Endothelial cell of umbilical vein (primary cell): ENCODE measurements around the gene KLHDC9. TPM values are rescaled to one million over a fixed set of nuclear protein-coding genes. Genes with fewer than 3 reads are reported as not detected.
A peak's percentile ranks its signal among the peaks of the same experiment; 100 is the strongest.

Source experiments
- BruUV-seq: library from RNA; stranded (reverse); fragments of 400-500 nt; replicated peaks from 2 replicates; lab custom pipeline; 2021; lab: Mats Ljungman, UMichigan
- CTCF ChIA-PET: fragments of 300-600, 350-600 bp; sonication (Branson Sonifier 250); formaldehyde crosslinking; loops from one replicate; lab custom pipeline; 2021; ENCODE audit warnings: antibody characterized with exemption, inconsistent platforms; lab: Charles Lee
- POLR2A ChIA-PET: fragments of 300-600, 350-600 bp; sonication (Branson Sonifier 250); formaldehyde crosslinking; loops from one replicate; lab custom pipeline; 2021; ENCODE audit warnings: antibody characterized with exemption, inconsistent platforms; lab: Charles Lee
- DNase-seq: peaks from one replicate; pipeline ENCODE4 v3.0.0-alpha.2; 2011; ENCODE audit warnings: low read depth, low spot score
- FAIRE-seq: peaks from 2 replicates; lab custom pipeline; 2011; peaks lifted over from hg19 to GRCh38; lab: Jason Lieb, UNC
- H2AFZ ChIP-seq: 2 replicates; pipeline ENCODE4 v1.6.0; 2012; ENCODE audit warnings: low read depth, low read length, control low read depth, inconsistent platforms
- H3K27ac ChIP-seq: 2 replicates; pipeline ENCODE4 v1.5.1; 2011; ENCODE audit warnings: low read depth, mild to moderate bottlenecking, control low read depth, low read length, moderate library complexity; ENCODE audit not compliant: insufficient read depth
- H3K27me3 ChIP-seq, 2 experiments: 2 replicates each; pipeline versions ENCODE4 v1.6.0 to v1.6.1; 2011; ENCODE audit warnings: low read length in 2 of 2, mixed read lengths in 1 of 2; ENCODE audit not compliant: control insufficient read depth in 2 of 2, insufficient read depth in 2 of 2
- H3K36me3 ChIP-seq, 2 experiments: 2 replicates in 1 of 2; 3 replicates in 1 of 2; pipeline ENCODE4 v1.5.1; 2011; ENCODE audit warnings: low read length in 2 of 2, mild to moderate bottlenecking in 1 of 2, moderate library complexity in 1 of 2; ENCODE audit not compliant: control insufficient read depth in 2 of 2, insufficient read depth in 2 of 2; ENCODE audit errors: extremely low read depth in 1 of 2
- H3K4me1 ChIP-seq: 3 replicates; pipeline ENCODE4 v1.5.1; 2011; ENCODE audit warnings: mild to moderate bottlenecking, low read length; ENCODE audit not compliant: control insufficient read depth, insufficient read depth; ENCODE audit errors: extremely low read depth
- H3K4me2 ChIP-seq: 2 replicates; pipeline ENCODE4 v1.6.1; 2011; ENCODE audit warnings: low read length, control low read depth, mixed read lengths; ENCODE audit not compliant: insufficient read depth
- H3K4me3 ChIP-seq, 3 experiments: fragments of 200-600 bp in 1 of 3; sonication (generic), shearing (Covaris generic) in 1 of 3; replicated peaks in 1 of 3; 2 replicates each; pipeline ENCODE4 v1.5.1; 2011 to 2016; ENCODE audit warnings: control low read depth in 3 of 3, low read length in 3 of 3, mild to moderate bottlenecking in 2 of 3, inconsistent platforms in 1 of 3, low read depth in 1 of 3, moderate library complexity in 1 of 3; ENCODE audit not compliant: insufficient read depth in 1 of 3
- H3K79me2 ChIP-seq: 2 replicates; pipeline ENCODE4 v1.6.0; 2012; ENCODE audit warnings: low read length, inconsistent platforms; ENCODE audit not compliant: control insufficient read depth, insufficient read depth
- H3K9ac ChIP-seq: replicated peaks from 2 replicates; pipeline ENCODE3; 2011; ENCODE audit warnings: low read length, control low read depth; ENCODE audit not compliant: insufficient read depth; ENCODE audit errors: extremely low read depth
- H3K9me1 ChIP-seq: replicated peaks from 3 replicates; pipeline ENCODE4 v1.6.0; 2011; ENCODE audit warnings: mild to moderate bottlenecking, low read length; ENCODE audit not compliant: control insufficient read depth, insufficient read depth; ENCODE audit errors: extremely low read depth
- H3K9me3 ChIP-seq: replicated peaks from 2 replicates; pipeline ENCODE4 v1.5.1; 2012; ENCODE audit warnings: low read length, inconsistent platforms; ENCODE audit not compliant: control insufficient read depth, insufficient read depth
- H4K20me1 ChIP-seq: replicated peaks from 2 replicates; pipeline ENCODE3; 2011; ENCODE audit warnings: mild to moderate bottlenecking, low read length; ENCODE audit not compliant: control insufficient read depth, insufficient read depth; ENCODE audit errors: extremely low read depth
- EZH2 ChIP-seq: IDR thresholded peaks from 2 replicates; pipeline ENCODE4 v1.6.1; 2012; ENCODE audit warnings: borderline replicate concordance, low read depth, mild to moderate bottlenecking, moderate library complexity, low read length, inconsistent platforms; ENCODE audit not compliant: severe bottlenecking
- FOS ChIP-seq: IDR thresholded peaks from 2 replicates; pipeline ENCODE4 v1.6.1; 2011; ENCODE audit warnings: mild to moderate bottlenecking, low read length, moderate library complexity, borderline replicate concordance; ENCODE audit not compliant: insufficient read depth
- GATA2 ChIP-seq: IDR thresholded peaks from 2 replicates; pipeline ENCODE4 v1.7.0; 2011; ENCODE audit warnings: low read depth, mild to moderate bottlenecking, moderate library complexity, mixed read lengths, low read length; ENCODE audit not compliant: insufficient read length, insufficient read depth
- JUN ChIP-seq: IDR thresholded peaks from 2 replicates; pipeline ENCODE4 v1.6.1; 2011; ENCODE audit warnings: borderline replicate concordance, low read depth; ENCODE audit not compliant: insufficient read length, insufficient read depth
- MYC ChIP-seq: IDR thresholded peaks from one replicate; pipeline ENCODE4 v1.6.1; 2011; ENCODE audit warnings: mild to moderate bottlenecking, low read depth, low read length
- POLR2A ChIP-seq: IDR thresholded peaks from 2 replicates; pipeline ENCODE4 v1.6.1; 2012; ENCODE audit warnings: low read depth, mild to moderate bottlenecking, control low read depth, low read length
- POLR2AphosphoS5 ChIP-seq: IDR thresholded peaks from 2 replicates; pipeline ENCODE4 v1.6.1; 2012; ENCODE audit warnings: low read depth, mild to moderate bottlenecking, control low read depth, low read length, moderate library complexity; ENCODE audit not compliant: insufficient read depth
- dilution Hi-C: fragments of 300-500 bp; cut with MboI; formaldehyde crosslinking; loops from one replicate; pipeline ENCODE4 v1.15.0; 2019; ENCODE audit warnings: low sequenced_read_pairs; ENCODE audit not compliant: extremely low pct_ligation_motif_present
- intact Hi-C: fragments of 100-400 bp; cut with micrococcal nuclease; formaldehyde crosslinking; loops from one replicate; pipeline ENCODE4 v1.10.0; 2022
- polyA plus RNA-seq, 4 experiments: library from polyadenylated mRNA; depleted of rRNA in 3 of 4; stranded (reverse) in 3 of 4; unstranded in 1 of 4; fragments of >200 nt; gene quantifications; 2 replicates each; pipeline versions ENCODE4 v1.2.1 to v1.2.3, GENCODE V29; 2011 to 2012; ENCODE audit warnings: missing spikeins in 1 of 4
- total RNA-seq: library from RNA; stranded (reverse); gene quantifications from 2 replicates; pipeline ENCODE4 v1.2.3, GENCODE V29; 2021
- TF ChIP-seq, protein P1 (sequence below): IDR thresholded peaks from 2 replicates; pipeline ENCODE4 v1.6.1; 2011; ENCODE audit not compliant: insufficient read depth, insufficient read length
- TF ChIP-seq, protein P2 (sequence below), 2 donors: IDR thresholded peaks; 1 replicate in 1 of 2; 2 replicates in 1 of 2; pipeline ENCODE4 v1.5.1; 2011; ENCODE audit warnings: low read length in 2 of 2, mild to moderate bottlenecking in 2 of 2, moderate library complexity in 2 of 2, control low read depth in 1 of 2, inconsistent platforms in 1 of 2, low read depth in 1 of 2; ENCODE audit not compliant: insufficient read depth in 1 of 2; ENCODE audit errors: extremely low read depth in 1 of 2

Gene KLHDC9
- total and polyA plus RNA-seq, 2 donors (not counting 3 experiments of a cell fraction or from before 2014, with no cell fraction given), result 1.1 to 2.6 TPM

DNA sequence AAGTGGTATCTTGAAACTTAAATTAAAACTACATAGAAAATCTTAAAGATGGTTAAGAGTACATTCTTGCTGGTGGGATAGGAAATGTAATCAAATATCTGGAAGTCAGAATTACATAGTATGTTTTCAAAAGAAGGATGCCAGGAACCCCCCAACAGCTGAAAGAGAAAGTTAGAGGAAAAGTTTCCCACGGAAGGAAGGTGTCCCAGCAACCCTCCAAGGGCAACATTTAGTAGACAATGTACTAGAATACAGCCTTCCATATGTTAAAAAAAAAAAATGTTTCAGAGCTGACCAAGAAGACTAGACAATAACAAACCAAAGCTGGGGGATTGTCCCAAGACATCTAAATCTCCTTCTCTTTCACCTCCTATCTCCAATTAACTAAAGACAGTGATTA is 32.1 kb downstream of the KLHDC9 start:
- peak overlapping the region; percentile 80 for H3K4me2 ChIP-seq
- no TSS peak for BruUV-seq
- CTCF ChIA-PET, result interaction anchor here (2.1 kb wide), 1 partner anchor 13 kb away, joined by 5 read pairs; the partner anchor contains the start of genes NIT1 and PFDN2
- no peaks in the 10 kb centered on the region for H4K20me1 ChIP-seq
- peak; percentile 71 for DNase-seq
- H2AFZ ChIP-seq, result no peak overlapping the region
- intact Hi-C loops, result no loop called here
- no peak overlapping the region for H3K9ac ChIP-seq
- H3K4me3 ChIP-seq, result peak overlapping the region in 1 of 3 experiments; percentile 90
- peak; percentile 40 for FAIRE-seq
- dilution Hi-C loops, result no loop called here
- H3K9me1 ChIP-seq, result no peaks in the 10 kb centered on the region
- peaks cover 75% of the 10 kb centered on the region for H3K79me2 ChIP-seq
- POLR2A ChIA-PET, result no interaction called here
- H3K9me3 ChIP-seq, result no peaks in the 10 kb centered on the region
- H3K27me3 ChIP-seq, result no peaks in the 10 kb centered on the region
- peaks cover 26% of the 10 kb centered on the region for H3K4me1 ChIP-seq
- no peak overlapping the region for H3K27ac ChIP-seq
- H3K36me3 ChIP-seq, result peaks cover 9 to 10% of the 10 kb centered on the region in 2 experiments
- TF ChIP-seq EZH2 (no peak), MYC (no peak), GATA2 (no peak), POLR2A (no peak), POLR2AphosphoS5 (no peak), JUN (no peak), FOS (no peak)
- TF ChIP-seq, protein P1, sequence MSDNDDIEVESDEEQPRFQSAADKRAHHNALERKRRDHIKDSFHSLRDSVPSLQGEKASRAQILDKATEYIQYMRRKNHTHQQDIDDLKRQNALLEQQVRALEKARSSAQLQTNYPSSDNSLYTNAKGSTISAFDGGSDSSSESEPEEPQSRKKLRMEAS, result no peak
- TF ChIP-seq, protein P2, sequence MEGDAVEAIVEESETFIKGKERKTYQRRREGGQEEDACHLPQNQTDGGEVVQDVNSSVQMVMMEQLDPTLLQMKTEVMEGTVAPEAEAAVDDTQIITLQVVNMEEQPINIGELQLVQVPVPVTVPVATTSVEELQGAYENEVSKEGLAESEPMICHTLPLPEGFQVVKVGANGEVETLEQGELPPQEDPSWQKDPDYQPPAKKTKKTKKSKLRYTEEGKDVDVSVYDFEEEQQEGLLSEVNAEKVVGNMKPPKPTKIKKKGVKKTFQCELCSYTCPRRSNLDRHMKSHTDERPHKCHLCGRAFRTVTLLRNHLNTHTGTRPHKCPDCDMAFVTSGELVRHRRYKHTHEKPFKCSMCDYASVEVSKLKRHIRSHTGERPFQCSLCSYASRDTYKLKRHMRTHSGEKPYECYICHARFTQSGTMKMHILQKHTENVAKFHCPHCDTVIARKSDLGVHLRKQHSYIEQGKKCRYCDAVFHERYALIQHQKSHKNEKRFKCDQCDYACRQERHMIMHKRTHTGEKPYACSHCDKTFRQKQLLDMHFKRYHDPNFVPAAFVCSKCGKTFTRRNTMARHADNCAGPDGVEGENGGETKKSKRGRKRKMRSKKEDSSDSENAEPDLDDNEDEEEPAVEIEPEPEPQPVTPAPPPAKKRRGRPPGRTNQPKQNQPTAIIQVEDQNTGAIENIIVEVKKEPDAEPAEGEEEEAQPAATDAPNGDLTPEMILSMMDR (IDR thresholded peaks at IDR 0.05; ENCODE audit: extremely low read depth in 1 of 2, insufficient read depth in 1 of 2, low read depth in 1 of 2, low read length in 2 of 2), result no peak
